Measurements from ENCODE around the gene FGF12.

- TF ChIP-seq EZH2 (IDR thresholded peaks at IDR 0.05; ENCODE audit: insufficient read depth, poor library complexity, severe bottlenecking) (no peak), EZH2phosphoT487 (IDR thresholded peaks at IDR 0.05; ENCODE audit: insufficient read depth, low read depth) (no peak)
These were observed 506.4 kb downstream of the FGF12 start for GRCh38 chr3:192220915-192221314.
